Esophagus muscularis mucosa (tissue), 4 donors: ENCODE data around the gene LRTM2.
A peak's percentile ranks its signal among the peaks of the same experiment; 100 is the strongest.

ENCODE experiments used
- CTCF ChIP-seq, 3 experiments: fragments of 200-600 bp in 2 of 3; fragments of 450-650 bp in 1 of 3; sonication (generic) in 2 of 3; IDR thresholded peaks; one replicate each; pipeline ENCODE4 v1.5.1; 2017 to 2019; ENCODE audit warnings: antibody characterized with exemption in 3 of 3, mild to moderate bottlenecking in 2 of 3, moderate library complexity in 1 of 3
- EP300 ChIP-seq: sonication (generic); formaldehyde crosslinking; IDR thresholded peaks from one replicate; pipeline ENCODE4 v1.6.1; 2017; ENCODE audit warnings: antibody characterized with exemption
- POLR2A ChIP-seq: fragments of 450-650 bp; IDR thresholded peaks from one replicate; pipeline ENCODE4 v1.6.1; 2017; ENCODE audit warnings: antibody characterized with exemption, moderate library complexity, mild to moderate bottlenecking, low read depth
- POLR2AphosphoS5 ChIP-seq, 2 donors: sonication (generic); formaldehyde crosslinking; IDR thresholded peaks; one replicate each; pipeline ENCODE4 v1.6.1; 2017; ENCODE audit warnings: antibody characterized with exemption in 2 of 2

- TF ChIP-seq CTCF (IDR thresholded peaks at IDR 0.05) (no peak), POLR2AphosphoS5 (IDR thresholded peaks at IDR 0.05) (peak; percentile 5 to 28), EP300 (no peak), POLR2A (no peak)
These were observed 7.6 kb upstream of the LRTM2 start for GRCh38 chr12:1812650-1813302.
